ENCODE data around the gene RANBP9.

GRCh38 chr6:13730704-13731103, 19.1 kb upstream of the RANBP9 start:
- TF ChIP-seq CTCF (conservative IDR thresholded peaks at IDR 0.05; ENCODE audit: low read depth, low read length) = no peak
- TF ChIP-seq EZH2 (IDR thresholded peaks at IDR 0.05; ENCODE audit: borderline replicate concordance, low read depth, low read length, poor library complexity, severe bottlenecking) = no peak
